GM18505 (cell line): ENCODE measurements around the gene FAM219A.
"Not testable (repeated sequence)": the region's sequence is repeated elsewhere in the genome, so short reads cannot be mapped to it uniquely, and the experiment has no call there.

ENCODE experiments used
- ATAC-seq: cut with Tn5 transposase; IDR thresholded peaks from one replicate; pipeline ENCODE4 v1.9.1; 2021; ENCODE audit not compliant: unreplicated experiment
- POLR2A ChIP-seq: IDR thresholded peaks from 4 replicates; pipeline ENCODE4 v1.6.1; 2011; ENCODE audit warnings: borderline replicate concordance; ENCODE audit not compliant: insufficient read depth, insufficient read length; ENCODE audit errors: extremely low read depth

Gene FAM219A

DNA sequence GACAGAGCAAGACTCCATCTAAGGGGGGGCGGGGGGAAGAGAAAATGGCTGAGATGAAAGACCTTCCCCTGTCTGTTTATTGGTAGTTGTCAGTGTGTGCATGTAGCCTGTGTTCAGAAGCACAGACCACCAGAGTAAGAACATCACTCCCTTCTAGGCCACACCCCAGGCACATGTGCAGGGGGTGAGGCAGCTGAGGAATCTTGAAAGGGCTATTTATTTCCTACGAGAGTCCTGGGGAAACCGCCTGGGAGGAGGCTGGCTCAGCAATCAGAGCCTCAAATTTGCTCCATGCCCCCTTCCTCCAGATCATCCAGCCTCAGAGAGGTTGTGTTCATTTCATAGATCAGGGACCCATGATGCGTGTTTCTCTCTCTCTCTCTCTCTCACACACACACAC is 88.7 kb downstream of the FAM219A start:
- TF ChIP-seq POLR2A = no peak
- ATAC-seq = no peak

DNA sequence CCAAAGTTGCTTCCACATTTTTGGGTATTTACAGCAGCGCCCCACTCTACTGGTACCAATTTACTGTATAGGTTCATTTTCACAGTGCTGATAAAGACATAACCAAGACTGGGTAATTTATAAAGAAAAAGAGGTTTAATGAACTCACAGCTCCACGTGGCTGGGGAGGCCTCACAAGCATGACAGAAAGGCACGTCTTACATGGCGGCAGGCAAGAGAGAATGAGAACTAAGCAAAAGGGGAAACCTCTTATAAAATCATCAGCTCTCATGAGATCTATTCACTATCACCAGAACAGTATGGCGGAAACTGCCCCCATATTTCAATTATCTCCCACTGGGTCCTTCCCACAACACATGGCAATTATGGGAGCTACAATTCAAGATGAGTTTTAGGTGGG is 89.6 kb downstream of the FAM219A start:
- not testable (repeated sequence) for ATAC-seq

DNA sequence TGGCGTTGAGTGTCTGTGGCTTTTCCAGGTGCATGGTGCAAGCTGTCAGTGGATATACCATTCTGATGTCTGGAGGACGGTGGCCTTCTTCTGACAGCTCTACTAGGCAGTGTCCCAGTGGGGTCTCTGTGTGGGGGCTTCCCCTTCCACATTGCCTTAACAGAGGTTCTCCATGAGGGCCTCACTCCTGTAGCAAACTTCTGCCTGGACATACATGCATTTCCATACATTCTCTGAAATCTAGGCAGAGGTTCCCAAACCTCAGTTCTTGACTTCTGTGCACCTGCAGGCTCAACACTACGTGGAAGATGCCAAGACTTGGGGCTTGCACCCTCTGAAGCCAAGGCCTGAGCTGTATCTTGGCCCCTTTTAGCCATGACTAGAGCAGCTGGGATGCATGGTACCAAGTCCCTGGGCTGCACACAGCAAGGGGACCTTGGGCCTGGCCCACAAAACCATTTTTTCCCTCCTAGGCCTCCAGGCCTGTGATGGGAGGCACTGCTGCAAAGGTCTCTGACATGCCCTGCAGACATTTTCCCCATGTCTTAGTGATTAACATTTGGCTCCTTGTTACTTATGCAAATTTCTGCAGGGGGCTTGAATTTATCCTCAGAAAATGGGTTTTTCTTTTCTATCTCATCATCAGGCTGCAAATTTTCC is 90.5 kb downstream of the FAM219A start:
- not testable (repeated sequence) for ATAC-seq

DNA sequence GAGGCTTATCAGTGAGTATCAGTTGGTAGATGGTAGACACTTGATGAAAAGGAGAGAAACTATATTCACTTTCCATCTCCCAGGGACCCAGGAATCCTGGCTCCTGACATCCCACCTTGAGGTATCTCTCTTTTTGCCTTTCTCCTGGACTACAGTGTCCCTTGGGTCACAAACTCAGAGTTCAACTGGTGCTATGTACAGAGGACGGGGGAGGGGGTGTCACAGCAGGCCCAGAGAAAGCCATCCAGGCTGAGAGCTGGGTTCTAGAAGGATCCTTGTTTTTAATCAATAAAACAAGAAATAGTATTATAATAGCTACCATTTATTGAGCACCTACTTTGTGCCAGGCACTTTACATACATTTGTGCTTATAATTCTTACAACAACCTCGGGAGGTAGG is 92.0 kb downstream of the FAM219A start:
- no peak for TF ChIP-seq POLR2A
- ATAC-seq = no peak

DNA sequence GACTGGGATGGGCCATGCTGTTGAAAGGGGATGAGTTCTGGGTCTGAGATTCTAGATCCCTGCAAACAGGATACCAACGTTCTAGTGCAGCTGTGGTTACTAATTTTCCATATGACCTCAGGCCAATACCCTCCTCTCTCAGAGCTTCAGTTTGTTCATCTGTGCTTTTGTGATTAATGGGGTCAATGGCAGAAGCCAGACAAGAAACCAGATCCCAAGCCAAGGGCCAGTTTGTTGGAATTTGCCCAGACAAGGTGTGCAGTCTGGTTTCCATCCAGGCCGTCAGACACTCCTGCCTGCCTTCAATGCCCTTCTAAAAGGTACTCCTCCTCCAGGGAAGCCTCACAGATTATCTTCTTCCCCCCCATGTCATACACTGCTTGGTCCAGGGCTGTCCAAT is 93.1 kb downstream of the FAM219A start:
- ATAC-seq = no peak
- TF ChIP-seq POLR2A = no peak

DNA sequence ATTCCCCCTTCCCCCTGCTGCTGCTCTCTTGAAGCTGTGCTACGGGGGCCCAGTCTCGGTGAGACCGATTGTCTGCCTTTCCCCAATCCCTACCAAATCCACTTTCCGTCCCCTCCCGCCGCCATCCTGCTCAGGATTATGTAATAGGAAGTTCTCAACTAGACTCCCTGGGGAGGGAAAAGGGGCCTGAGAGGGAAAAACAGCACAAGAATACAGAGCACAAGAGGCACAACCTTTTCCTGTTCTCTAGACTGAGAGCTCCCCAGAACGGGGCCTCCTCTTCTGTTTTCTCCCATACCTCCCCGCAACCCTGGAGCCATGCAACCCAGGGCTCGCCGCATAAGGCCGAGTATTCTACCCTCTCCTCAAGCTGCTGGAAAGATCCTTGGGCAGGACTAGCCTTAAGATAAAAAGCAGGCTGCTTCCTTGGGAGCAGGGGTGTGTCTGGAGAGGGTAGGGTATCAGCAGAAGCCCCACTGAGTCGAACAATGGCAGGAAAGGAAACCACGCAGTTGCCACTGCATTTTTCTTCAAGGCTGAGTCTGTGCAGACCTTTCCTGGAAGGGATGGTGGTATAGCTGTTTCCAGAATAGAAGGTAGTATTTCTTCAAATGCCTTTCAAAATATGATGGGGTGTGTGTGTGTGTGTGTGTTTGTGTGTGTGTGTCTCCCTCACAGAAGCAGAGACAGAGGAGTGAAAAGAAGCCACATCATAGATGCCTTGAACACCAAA is 94.6 kb downstream of the FAM219A start:
- ATAC-seq = no peak

DNA sequence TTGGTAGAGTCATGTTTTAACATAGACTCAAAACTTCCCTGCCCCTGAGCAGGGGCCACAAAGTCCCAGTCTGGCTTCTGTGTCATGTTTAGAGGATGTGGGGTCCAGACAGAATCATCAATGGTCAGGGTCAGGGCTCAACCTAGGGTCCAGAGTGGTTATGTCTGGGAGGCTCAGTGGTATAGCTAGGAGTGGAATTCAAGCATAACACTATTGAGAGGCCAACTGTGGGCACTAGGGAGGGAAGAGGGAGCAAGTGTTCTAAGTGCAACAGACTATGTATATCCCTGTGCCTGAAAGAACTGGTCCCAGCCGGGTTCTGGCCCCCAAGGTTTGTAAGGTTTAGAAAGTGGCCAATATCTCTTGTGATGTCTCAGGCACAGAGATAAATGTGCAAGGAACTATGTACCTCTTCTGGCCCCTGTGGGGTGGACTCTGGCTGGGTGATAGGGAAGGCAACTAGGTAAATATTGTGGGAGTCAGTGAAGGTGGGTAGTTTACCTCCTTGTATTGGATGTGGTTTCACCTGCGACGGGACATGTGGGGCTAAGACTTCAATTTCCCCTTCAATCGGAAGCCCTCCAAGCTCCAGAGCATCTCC is 95.7 kb downstream of the FAM219A start:
- TF ChIP-seq POLR2A = no peak
- no peak for ATAC-seq

More for the DNA sequence above, 94.6 kb downstream of the FAM219A start:
- no peak for TF ChIP-seq POLR2A

DNA sequence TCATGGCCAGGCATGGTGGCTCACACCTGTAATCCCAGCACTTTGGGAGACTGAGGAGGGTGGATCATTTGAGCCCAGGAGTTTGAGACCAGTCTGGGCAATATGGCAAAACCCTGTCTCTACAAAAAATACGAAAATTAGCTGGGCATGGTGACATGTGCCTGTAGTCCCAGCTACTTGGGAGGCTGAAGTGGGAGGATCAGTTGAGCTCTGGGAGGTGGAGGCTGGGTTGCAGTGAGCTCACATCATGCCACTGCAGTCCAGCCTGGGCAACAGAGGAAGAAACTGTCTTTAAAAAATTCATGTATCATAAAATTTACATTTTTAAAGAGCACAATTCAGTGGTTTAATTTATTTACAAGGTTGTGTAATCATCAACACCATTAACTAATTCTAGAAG is 105.4 kb downstream of the FAM219A start:
- ATAC-seq = not testable (repeated sequence)

DNA sequence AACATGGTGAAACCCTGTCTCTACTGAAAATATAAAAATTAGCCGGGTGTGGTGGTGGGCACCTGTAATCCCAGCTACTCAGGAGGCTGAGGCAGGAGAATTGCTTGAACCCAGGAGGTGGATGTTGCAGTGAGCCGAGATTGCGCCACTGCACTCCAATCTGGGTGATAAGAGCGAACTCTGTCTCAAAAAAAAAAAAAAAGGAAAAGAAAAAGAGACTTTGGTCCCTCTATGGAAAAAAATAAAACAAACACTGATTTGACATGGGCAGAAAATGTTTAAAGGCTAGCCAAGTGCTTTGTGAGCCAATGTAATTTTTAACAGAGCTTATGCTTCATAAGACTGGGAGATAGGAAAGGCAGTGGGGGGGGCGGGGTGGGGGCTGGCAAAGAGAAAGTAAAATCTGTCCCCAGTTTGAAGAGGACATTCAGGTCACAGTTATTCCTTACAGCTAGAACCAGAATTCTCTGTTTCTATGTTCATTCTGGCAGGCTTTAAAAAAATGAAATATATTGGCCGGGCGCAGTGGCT is 106.2 kb downstream of the FAM219A start:
- ATAC-seq = not testable (repeated sequence)

DNA sequence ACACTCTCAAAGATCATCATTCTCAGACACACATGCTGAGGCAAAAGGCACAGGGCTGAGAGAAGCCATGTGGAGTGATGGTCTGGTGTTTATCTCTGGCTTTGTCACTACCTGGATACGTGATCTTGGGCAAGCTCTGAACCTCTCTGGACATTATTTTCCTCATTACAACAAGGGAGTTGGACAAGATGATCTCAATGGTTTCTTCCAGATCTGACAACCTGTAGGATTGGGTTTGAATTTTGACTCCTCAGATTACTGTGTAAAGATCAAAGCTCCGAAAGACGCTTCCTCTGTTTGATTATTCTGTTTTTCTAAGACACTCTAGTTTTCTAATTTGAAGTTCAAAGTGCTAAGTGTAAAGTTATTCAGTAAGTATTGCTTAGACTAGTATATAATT is 109.0 kb downstream of the FAM219A start:
- no peak for ATAC-seq
- no peak for TF ChIP-seq POLR2A
